DOHH2 (cell line): ENCODE measurements around the gene CLASP2.
A peak's percentile ranks its signal among the peaks of the same experiment; 100 is the strongest.

Experiments used
- H3F3A ChIP-seq: fragments of 200-600 bp; sonication (generic), shearing (Covaris generic); 2 replicates; pipeline ENCODE4 v1.6.0; 2016; ENCODE audit warnings: antibody characterized with exemption, mild to moderate bottlenecking; ENCODE audit not compliant: control insufficient read depth, insufficient read depth
- H3K27ac ChIP-seq: fragments of 200-600 bp; sonication (generic); 2 replicates; pipeline ENCODE4 v1.5.1; 2014; ENCODE audit warnings: low read depth, mild to moderate bottlenecking, low read length, moderate library complexity
- H3K27me3 ChIP-seq: fragments of 200-600 bp; sonication (generic); 2 replicates; pipeline ENCODE4 v1.6.1; 2014; ENCODE audit warnings: mild to moderate bottlenecking, low read length, mixed read lengths; ENCODE audit not compliant: control insufficient read depth
- H3K36me3 ChIP-seq: fragments of 200-600 bp; sonication (generic); 2 replicates; pipeline ENCODE4 v1.6.1; 2014; ENCODE audit warnings: mild to moderate bottlenecking, low read length, moderate library complexity, mixed read lengths; ENCODE audit not compliant: control insufficient read depth
- H3K4me1 ChIP-seq: fragments of 200-600 bp; sonication (generic); 2 replicates; pipeline ENCODE4 v1.6.1; 2014; ENCODE audit warnings: mild to moderate bottlenecking, low read length, mixed read lengths; ENCODE audit not compliant: control insufficient read depth
- H3K4me2 ChIP-seq: fragments of 200-600 bp; sonication (generic); 2 replicates; pipeline ENCODE4 v1.6.0; 2014; ENCODE audit warnings: mild to moderate bottlenecking, low read length, moderate library complexity
- H3K4me3 ChIP-seq: fragments of 200-600 bp; sonication (generic); 2 replicates; pipeline ENCODE4 v1.5.1; 2014; ENCODE audit warnings: mild to moderate bottlenecking, low read length, mixed read lengths
- H3K79me2 ChIP-seq: fragments of 200-600 bp; sonication (generic); 2 replicates; pipeline ENCODE4 v1.6.1; 2014; ENCODE audit warnings: mild to moderate bottlenecking, low read length, mixed read lengths; ENCODE audit not compliant: control insufficient read depth
- H3K9me2 ChIP-seq: fragments of 200-600 bp; sonication (generic); replicated peaks from 2 replicates; pipeline ENCODE4 v1.6.1; 2014; ENCODE audit warnings: mild to moderate bottlenecking, low read length, mixed read lengths; ENCODE audit not compliant: control insufficient read depth
- H3K9me3 ChIP-seq: fragments of 200-600 bp; sonication (generic); 2 replicates; pipeline ENCODE4 v1.6.1; 2014; ENCODE audit warnings: antibody characterized with exemption, low read length, mixed read lengths; ENCODE audit not compliant: control insufficient read depth, insufficient read depth
- H4K20me1 ChIP-seq: fragments of 200-600 bp; sonication (generic); 2 replicates; pipeline ENCODE4 v1.6.0; 2014; ENCODE audit warnings: low read depth, mild to moderate bottlenecking, antibody characterized with exemption, low read length, moderate library complexity; ENCODE audit not compliant: control insufficient read depth, insufficient read depth
- CTCF ChIP-seq: fragments of 200-600 bp; sonication (generic); IDR thresholded peaks from one replicate; pipeline ENCODE4 v1.5.1; 2014; ENCODE audit warnings: antibody characterized with exemption, mild to moderate bottlenecking, low read depth, low read length; ENCODE audit not compliant: poor library complexity, severe bottlenecking
- EZH2phosphoT487 ChIP-seq: fragments of 200-600 bp; sonication (generic); IDR thresholded peaks from 2 replicates; pipeline ENCODE4 v1.6.1; 2017; ENCODE audit warnings: borderline replicate concordance, mild to moderate bottlenecking, antibody characterized with exemption, low read length, moderate library complexity, mixed read lengths

Gene CLASP2

GRCh38 chr3:33491721-33492120 is 226.3 kb downstream of the CLASP2 start:
- TF ChIP-seq CTCF (no peak), EZH2phosphoT487 (no peak)
- Histone ChIP-seq H3K36me3 (no peaks in the 10 kb centered on the region), H3K27ac (no peak overlapping the region), H4K20me1 (no peaks in the 10 kb centered on the region), H3K4me3 (no peak overlapping the region), H3K4me2 (no peak overlapping the region), H3K27me3 (no peaks in the 10 kb centered on the region), H3K9me3 (no peaks in the 10 kb centered on the region), H3K4me1 (peaks cover 13% of the 10 kb centered on the region), H3K9me2 (no peaks in the 10 kb centered on the region), H3F3A (no peaks in the 10 kb centered on the region), H3K79me2 (no peaks in the 10 kb centered on the region)

GRCh38 chr3:33490641-33491241 is 227.3 kb downstream of the CLASP2 start:
- H3K4me1 ChIP-seq: peaks cover 13% of the 10 kb centered on the region
- H3K9me2 ChIP-seq: no peaks in the 10 kb centered on the region
- no peaks in the 10 kb centered on the region for H3K79me2 ChIP-seq
- no peaks in the 10 kb centered on the region for H3F3A ChIP-seq
- H3K27ac ChIP-seq: no peak overlapping the region
- no peak overlapping the region for H3K4me3 ChIP-seq
- TF ChIP-seq CTCF: no peak
- H4K20me1 ChIP-seq: no peaks in the 10 kb centered on the region
- no peaks in the 10 kb centered on the region for H3K9me3 ChIP-seq
- no peaks in the 10 kb centered on the region for H3K36me3 ChIP-seq
- H3K27me3 ChIP-seq: no peaks in the 10 kb centered on the region
- peak overlapping the region; percentile 35 for H3K4me2 ChIP-seq

DNA sequence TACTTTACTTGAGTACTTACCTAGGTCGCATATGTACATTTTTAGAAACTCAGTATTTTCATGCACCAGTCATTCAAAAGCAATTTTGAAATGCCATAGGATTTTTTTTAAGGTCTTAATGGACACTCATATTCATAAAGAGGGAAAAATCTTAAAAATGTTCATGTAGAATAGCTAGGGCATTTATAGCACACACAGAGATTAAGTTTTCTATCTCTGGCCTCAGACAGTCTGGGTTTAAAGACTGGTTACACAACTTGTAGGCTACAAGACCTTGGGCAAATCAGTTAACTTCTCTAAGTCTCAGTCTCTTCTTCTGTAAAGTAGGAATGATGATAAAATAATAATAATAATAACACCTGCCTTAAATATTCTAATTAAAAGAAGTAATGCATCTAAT is 229.4 kb downstream of the CLASP2 start:
- H4K20me1 ChIP-seq: no peaks in the 10 kb centered on the region
- no peaks in the 10 kb centered on the region for H3F3A ChIP-seq
- H3K4me1 ChIP-seq: peaks cover 13% of the 10 kb centered on the region
- TF ChIP-seq CTCF (no peak), EZH2phosphoT487 (no peak)
- no peaks in the 10 kb centered on the region for H3K9me3 ChIP-seq
- no peaks in the 10 kb centered on the region for H3K27me3 ChIP-seq
- no peaks in the 10 kb centered on the region for H3K79me2 ChIP-seq
- H3K4me2 ChIP-seq: no peak overlapping the region
- H3K4me3 ChIP-seq: no peak overlapping the region
- H3K36me3 ChIP-seq: no peaks in the 10 kb centered on the region
- no peaks in the 10 kb centered on the region for H3K9me2 ChIP-seq
- no peak overlapping the region for H3K27ac ChIP-seq
